GM20000 (cell line): ENCODE measurements around the gene AFDN.

Source experiments
- DNase-seq: peaks from one replicate; pipeline ENCODE4 v3.0.0; 2012; ENCODE audit warnings: low spot score
- TF ChIP-seq, protein P1 (sequence below): IDR thresholded peaks from 2 replicates; pipeline ENCODE4 v1.5.1; 2012; ENCODE audit warnings: mild to moderate bottlenecking, control low read depth; ENCODE audit errors: extremely low read depth, missing control alignments

AFDN gene

DNA sequence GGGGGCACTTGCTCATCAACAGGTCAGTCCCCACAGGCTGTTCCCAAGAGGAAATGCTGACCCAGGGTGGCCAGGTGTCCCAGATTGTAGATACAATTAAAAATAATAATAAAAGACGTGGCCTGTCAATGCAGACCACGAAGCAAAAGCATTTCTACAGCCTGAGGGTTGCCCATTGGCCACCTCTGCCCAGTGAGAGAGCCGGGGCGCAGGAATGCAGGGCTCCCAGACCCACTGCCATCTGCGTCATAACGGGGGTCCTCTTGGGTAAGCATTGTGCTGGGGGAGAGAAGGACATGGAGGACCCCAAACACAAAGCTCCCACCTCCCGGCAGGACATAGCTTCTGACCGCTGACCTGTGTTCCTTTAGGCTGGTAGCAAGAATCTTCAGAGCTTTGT lies 22.9 kb upstream of the AFDN start:
- TF ChIP-seq, protein P1, sequence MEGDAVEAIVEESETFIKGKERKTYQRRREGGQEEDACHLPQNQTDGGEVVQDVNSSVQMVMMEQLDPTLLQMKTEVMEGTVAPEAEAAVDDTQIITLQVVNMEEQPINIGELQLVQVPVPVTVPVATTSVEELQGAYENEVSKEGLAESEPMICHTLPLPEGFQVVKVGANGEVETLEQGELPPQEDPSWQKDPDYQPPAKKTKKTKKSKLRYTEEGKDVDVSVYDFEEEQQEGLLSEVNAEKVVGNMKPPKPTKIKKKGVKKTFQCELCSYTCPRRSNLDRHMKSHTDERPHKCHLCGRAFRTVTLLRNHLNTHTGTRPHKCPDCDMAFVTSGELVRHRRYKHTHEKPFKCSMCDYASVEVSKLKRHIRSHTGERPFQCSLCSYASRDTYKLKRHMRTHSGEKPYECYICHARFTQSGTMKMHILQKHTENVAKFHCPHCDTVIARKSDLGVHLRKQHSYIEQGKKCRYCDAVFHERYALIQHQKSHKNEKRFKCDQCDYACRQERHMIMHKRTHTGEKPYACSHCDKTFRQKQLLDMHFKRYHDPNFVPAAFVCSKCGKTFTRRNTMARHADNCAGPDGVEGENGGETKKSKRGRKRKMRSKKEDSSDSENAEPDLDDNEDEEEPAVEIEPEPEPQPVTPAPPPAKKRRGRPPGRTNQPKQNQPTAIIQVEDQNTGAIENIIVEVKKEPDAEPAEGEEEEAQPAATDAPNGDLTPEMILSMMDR = no peak

DNA sequence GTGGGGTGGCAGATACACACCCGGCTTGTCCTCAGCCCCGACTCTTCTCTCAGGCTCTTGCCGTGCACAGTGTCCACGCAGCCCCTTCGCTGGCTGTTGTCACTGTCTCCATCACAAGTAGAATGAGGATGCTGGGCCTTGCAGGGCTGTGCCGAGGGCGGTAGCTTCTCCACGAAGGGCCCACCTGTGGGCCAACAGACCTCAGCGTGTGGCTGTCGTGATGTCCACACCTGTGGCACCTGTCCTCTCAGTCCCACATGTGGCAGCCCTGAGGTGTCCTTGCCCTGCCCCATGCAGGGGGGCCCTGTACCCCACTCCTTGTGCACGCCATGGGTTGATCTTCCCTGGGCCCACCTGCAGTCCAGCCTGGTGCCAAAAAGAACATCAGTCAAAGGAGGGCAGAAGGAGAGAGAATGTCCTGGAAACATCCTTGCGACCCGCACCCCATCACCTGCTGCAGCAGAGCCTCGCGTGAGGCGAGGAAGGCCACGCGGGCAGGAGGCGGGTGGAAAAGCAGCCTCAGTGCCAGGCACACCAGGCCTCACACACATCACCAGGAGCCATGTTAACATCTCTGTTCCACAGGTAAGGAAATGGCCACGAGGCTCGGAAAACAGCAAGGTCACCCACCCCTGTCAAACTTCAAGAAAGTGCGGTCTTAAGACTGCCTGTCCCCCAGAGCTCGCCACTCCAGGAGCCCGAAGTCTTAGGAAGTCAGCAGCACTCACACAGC lies 22.3 kb upstream of the AFDN start:
- TF ChIP-seq, protein P1 = no peak
- DNase-seq = no peak

More for the DNA sequence above, 22.9 kb upstream of the AFDN start:
- DNase-seq = no peak

DNA sequence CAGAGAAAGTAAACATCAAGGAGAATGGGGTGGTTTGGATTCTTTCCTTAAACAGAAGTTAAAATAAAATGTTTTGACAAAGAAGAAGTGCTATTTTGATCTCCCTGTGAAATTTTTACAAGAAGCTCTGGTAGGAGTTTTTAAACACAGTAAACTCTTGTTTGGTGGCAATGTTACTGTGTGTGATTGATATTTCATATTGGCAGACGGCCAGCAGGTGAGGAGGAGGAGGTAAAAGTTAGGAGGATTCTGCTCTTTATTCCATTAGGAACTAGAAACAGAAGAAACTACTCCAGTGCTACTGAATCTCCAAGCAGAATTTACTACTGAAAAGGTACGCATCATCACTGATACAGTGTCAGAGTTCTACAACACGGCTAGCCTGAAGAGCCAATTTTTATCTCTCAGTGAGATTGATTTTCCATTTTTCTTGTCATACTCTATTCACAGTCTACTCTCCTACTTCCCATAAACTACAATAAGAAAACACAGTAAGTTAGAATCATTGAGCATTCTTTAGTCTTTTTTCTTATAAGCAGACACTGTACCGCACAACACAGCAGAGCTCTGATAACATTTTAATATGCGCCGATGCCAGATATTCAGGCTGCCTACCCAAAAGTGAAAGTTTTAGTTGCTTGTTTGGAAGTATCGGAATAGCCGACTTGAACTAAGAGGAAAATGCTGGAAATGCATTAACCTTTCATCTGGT lies 21.2 kb upstream of the AFDN start:
- no peak for DNase-seq

DNA sequence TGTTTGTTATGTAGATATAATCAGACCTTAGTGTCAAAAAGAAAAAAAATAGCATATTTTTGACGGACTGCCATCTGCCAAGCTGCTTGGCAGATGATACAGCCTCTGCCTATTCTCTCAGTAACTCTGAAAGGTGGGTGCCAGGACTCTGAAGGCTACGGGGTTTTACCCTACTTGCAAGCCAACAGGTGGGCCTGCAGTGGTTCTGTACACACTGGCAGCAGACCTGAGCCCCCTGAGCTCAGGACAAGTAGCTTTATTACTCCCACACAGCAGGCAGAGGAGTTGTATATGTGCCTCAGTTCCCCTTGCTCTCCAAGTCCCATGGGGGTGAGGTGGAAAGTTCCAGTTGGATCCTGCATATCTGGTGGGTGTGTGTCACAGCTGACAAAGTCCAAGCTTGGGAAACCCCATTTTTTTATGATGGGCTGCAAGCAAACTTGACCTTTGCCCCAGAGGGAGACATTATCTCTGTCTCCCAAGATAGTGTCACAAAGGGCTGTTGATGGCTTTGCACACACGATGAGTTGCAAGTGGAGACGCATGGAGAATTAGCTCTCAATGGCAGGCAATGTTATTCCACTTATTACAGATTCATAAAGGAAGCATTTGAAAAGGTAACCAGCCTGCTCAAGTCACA lies 20.5 kb upstream of the AFDN start:
- no peak for DNase-seq
- TF ChIP-seq, protein P1 = no peak

More for the DNA sequence above, 21.2 kb upstream of the AFDN start:
- TF ChIP-seq, protein P1 = no peak

DNA sequence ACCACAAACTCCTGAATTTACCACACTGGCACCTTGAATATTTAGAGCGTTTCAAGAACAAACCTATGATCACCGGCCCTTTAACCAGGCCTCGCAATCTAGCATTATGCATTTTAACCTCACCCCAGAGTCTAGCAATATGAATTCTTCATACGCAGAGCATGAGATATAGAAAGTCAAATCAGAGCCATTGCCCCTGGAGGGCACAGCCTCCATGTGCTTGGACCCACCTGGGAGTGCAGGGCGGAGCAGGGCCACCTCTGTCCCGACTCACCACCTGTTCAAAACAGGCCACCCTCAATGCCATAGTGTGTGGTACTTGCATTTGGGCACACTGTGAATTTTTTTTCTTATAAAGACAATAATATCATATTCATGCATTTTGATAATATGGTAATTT lies 19.5 kb upstream of the AFDN start:
- no peak for DNase-seq
- TF ChIP-seq, protein P1 = no peak

DNA sequence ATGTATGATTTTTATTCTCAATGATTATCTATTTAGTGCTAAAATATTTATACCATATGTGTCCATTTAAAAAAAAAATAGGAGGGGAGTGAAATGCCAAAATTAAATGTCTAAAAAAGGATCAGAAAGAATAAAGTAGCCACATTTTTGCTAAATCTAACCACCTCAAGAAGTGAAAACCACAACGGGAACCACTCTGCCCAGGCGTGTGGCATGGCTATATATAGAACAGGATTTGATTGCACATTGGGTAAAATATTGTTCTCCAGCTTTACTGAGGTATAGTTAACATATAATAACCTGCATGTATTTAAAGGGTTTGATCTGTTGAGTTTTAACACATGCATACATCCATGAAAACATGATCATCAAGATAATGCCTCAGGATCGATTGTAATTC lies 19.0 kb upstream of the AFDN start:
- TF ChIP-seq, protein P1 = no peak
- DNase-seq = no peak

DNA sequence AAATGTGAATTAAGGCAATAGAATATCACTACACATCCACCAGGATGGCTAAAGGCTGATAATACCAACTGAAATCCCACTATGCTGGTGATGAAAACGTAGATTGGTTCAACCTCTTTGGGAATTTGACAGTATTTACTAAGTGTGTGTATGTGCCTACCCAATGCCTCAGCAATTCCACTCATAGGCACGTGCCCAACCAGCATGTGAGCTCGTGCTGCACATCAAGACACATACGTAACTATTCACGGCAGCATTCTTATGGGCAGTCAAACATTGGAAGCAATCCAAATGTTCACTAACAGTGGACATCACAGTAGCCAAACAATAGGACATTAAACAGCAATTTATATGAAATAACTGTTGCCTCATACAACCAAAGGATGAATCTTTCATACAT lies 15.7 kb upstream of the AFDN start:
- TF ChIP-seq, protein P1 = no peak
- DNase-seq = no peak
